LNCaP clone FGC (cell line): ENCODE measurements around the gene MAP3K14.

Source experiments
- DNase-seq: peaks from one replicate; pipeline ENCODE4 v3.0.0-alpha.2; 2011; ENCODE audit warnings: low read depth
- H3K4me3 ChIP-seq: 2 replicates; pipeline ENCODE4 v1.5.1; 2011; ENCODE audit warnings: mild to moderate bottlenecking, low read depth, low read length, control low read depth
- TF ChIP-seq, protein P1 (sequence below): IDR thresholded peaks from 2 replicates; pipeline ENCODE4 v1.5.1; 2012; ENCODE audit warnings: mild to moderate bottlenecking; ENCODE audit not compliant: control insufficient read depth, insufficient read depth; ENCODE audit errors: extremely low read depth

Gene MAP3K14

GRCh38 chr17:45279898-45280297 lies 36.9 kb downstream of the MAP3K14 start:
- TF ChIP-seq, protein P1, sequence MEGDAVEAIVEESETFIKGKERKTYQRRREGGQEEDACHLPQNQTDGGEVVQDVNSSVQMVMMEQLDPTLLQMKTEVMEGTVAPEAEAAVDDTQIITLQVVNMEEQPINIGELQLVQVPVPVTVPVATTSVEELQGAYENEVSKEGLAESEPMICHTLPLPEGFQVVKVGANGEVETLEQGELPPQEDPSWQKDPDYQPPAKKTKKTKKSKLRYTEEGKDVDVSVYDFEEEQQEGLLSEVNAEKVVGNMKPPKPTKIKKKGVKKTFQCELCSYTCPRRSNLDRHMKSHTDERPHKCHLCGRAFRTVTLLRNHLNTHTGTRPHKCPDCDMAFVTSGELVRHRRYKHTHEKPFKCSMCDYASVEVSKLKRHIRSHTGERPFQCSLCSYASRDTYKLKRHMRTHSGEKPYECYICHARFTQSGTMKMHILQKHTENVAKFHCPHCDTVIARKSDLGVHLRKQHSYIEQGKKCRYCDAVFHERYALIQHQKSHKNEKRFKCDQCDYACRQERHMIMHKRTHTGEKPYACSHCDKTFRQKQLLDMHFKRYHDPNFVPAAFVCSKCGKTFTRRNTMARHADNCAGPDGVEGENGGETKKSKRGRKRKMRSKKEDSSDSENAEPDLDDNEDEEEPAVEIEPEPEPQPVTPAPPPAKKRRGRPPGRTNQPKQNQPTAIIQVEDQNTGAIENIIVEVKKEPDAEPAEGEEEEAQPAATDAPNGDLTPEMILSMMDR: no peak
- DNase-seq: no peak
- no peak overlapping the region for H3K4me3 ChIP-seq

DNA sequence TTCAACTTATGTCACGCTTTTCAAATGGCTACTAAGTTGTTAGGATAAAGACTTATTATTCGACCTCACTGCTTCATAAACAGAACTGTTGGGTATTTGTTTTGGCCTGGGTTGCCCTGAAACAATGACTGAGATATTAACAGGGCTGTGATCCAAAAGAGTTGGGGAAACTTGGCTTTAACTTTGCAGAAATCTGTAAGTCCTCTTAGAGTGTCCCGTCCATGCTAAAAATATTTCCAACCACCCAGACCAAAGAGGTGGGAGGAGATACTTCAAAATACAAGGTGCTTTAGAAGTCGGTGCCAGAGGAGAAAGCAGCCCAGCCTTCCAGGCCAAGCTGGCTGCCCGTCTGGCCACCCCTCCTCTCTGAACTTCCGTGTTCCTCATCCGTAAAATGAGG lies 38.8 kb downstream of the MAP3K14 start:
- DNase-seq: no peak
- H3K4me3 ChIP-seq: no peak overlapping the region
- TF ChIP-seq, protein P1: no peak

DNA sequence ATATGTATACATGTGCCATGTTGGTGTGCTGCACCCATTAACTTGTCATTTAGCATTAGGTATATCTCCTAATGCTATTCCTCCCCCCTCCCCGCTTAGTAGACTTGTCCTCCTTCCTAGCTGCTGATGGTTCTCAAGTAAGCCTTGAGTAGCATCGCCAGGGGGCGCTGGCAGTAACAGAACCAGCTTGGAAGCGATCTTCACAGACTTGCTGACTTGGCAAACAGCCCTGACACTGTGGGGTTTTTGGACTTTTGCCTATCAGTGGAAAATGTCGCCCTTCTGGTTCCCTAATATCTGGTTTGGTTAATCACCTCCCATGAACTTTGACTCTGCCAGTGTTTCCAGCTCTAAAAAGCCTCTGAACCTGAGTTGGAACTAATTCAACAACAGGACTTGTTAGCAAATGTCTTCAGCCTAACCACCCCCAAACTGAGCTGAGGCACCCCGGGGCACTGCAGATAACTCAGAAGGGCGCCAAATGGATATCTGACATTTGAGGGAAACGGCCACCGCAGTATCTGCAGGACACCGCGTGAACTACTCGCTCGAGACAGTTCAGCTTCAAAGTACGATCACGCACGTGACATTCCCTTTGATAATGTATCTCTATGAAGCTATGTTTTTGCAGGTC lies 39.5 kb downstream of the MAP3K14 start:
- peak; percentile 87 for DNase-seq
- peak overlapping the region; percentile 1; the same call in 1 of the 2 replicates for H3K4me3 ChIP-seq
- TF ChIP-seq, protein P1: peak; percentile 94

DNA sequence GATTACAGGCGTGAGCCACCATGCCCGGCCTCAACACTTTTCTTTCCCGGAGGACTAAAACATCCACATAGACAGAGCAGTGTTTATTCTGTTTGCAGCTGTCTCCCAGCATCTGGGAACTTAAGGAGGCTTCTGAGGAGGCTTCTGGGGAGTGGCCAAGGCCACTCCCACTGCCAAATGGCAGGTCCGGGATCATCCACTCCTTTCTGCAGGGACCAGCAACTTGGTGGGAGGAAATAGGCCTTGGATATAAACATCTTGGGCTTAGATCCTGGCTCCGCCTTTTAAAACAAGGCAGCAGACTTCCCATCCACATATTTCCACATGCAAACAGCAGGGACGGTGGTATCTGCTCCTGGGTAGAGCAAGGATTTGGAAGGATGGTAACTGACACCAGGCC lies 40.8 kb downstream of the MAP3K14 start:
- DNase-seq: no peak
- H3K4me3 ChIP-seq: no peak overlapping the region
- TF ChIP-seq, protein P1: no peak

- DNase-seq: no peak
- H3K4me3 ChIP-seq: no peak overlapping the region
- TF ChIP-seq, protein P1: no peak
Measured at GRCh38 chr17:45274033-45274432, 42.8 kb downstream of the MAP3K14 start.

DNA sequence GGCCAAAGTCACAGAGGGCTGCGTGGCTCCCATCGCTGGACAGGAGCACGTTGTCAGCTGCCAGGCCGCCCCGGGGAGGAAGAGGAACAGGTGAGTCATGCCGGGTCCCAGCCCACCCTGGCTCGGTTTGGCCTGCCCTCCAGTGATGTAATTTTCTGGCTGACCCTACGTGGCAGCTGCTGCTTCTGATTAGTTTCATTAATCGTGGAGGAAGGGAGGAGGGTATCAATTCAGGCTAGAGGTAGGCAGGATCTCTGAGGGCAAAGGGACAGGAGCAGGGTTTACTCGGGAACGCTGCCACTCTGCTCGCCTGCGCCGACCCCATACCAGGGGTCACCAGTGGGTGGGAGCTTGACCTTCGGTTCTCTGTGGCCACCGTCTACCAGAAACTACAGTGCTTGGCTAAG lies 43.3 kb downstream of the MAP3K14 start:
- TF ChIP-seq, protein P1: no peak
- DNase-seq: no peak
- no peak overlapping the region for H3K4me3 ChIP-seq

- no peak for DNase-seq
- no peak overlapping the region for H3K4me3 ChIP-seq
- TF ChIP-seq, protein P1: no peak
Measured at GRCh38 chr17:45271603-45272002, 45.2 kb downstream of the MAP3K14 start.
